ENCODE results near the gene CASP6.

- no peak for TF ChIP-seq CTCF (IDR thresholded peaks at IDR 0.05)
- TF ChIP-seq POLR2A (IDR thresholded peaks at IDR 0.05) = no peak
These were observed 568 bp upstream of the CASP6 start for GRCh38 chr4:109703664-109704361.

Measured in transverse colon (tissue), 3 donors.